ENCODE measurements around the gene SWT1.

GRCh38 chr1:185215911-185216310 is 58.9 kb downstream of the SWT1 start:
- no peak for TF ChIP-seq CTCF (IDR thresholded peaks at IDR 0.05 in 8 of 11, conservative IDR thresholded peaks at IDR 0.05 in 3 of 11)
- no peak for TF ChIP-seq POLR2A (IDR thresholded peaks at IDR 0.05)

All from spleen (tissue), 7 donors.